Fibroblast of peridontal ligament (primary cell): ENCODE results near the gene LMAN2.
"Not testable (repeated sequence)": the region's sequence is repeated elsewhere in the genome, so short reads cannot be mapped to it uniquely, and the experiment has no call there.

Experiments
- DNase-seq: peaks from one replicate; pipeline ENCODE4 v3.0.0-alpha.2; 2010; ENCODE audit errors: extremely low read depth

The LMAN2 gene

DNA sequence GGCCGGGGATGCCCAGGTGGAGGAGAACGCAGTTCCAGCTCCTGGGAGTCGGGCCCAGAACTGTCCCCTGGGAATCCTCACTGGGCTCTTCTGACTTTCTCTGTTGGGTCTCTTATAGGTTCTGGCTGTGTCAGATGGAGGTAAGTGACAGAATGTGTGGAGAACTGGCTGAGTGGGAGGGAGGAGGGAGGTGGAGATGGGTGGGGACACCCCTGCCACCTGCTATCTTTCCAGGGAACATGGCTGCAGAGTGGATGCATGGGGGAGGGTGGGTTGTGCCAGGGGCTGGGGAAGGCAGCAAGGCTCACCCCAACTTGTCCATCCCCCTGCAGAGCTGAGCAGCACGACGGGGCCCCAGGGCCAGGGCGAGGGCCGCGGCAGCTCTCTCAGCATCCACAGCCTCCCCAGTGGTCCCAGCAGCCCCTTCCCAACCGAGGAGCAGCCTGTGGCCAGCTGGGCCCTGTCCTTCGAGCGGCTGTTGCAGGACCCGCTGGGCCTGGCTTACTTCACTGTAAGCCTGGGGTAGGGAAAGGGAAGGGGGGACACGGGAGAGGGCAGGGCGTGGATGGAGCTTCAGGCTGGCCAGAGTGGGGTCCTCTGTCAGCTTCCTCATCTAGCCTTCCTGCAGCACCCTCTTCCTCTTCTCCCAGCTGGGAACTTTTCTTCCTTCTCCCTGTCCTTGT is 14.5 kb upstream of the LMAN2 start:
- DNase-seq = no peak

DNA sequence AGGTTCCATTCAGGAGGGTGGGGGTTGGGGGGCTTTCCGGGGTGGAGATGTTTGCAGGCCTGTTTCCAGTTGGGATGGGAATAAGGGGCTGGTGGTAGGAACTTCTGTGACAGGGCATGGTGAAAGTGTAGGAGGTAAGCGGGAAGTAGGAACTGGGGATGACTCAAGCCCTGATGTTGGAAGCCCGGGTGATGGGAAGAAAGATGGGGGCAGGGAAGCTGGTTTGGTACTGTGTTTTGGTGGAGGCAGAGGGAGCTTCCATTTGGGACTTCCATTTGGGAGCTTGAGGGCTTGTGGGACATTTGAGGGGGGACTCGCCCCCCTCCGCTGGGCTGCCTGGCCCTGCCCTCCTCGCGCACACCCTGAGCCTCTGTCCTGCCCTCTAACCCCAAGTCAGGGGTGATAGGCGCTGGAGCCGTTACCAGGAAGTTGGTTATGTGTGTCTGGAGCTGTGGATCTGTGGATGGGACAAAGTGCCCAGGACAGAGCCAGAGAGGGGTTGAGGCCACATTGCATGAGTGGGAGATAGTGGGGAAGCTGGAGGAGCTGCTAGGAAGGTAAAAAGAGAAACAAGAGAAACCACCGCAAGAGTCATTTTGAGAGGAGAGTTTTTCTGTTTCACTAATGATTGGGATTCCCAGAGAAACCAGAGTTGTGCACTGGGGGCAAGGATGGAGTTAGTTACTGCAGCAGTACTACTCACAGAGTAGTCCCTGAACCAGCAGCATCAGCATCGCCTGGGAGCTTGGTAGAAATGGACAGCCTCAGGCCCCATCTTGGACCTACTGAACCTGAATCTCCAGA is 12.9 kb upstream of the LMAN2 start:
- no peak for DNase-seq

- no peak for DNase-seq
Observed at GRCh38 chr5:177363565-177363964, 12.1 kb upstream of the LMAN2 start.

DNA sequence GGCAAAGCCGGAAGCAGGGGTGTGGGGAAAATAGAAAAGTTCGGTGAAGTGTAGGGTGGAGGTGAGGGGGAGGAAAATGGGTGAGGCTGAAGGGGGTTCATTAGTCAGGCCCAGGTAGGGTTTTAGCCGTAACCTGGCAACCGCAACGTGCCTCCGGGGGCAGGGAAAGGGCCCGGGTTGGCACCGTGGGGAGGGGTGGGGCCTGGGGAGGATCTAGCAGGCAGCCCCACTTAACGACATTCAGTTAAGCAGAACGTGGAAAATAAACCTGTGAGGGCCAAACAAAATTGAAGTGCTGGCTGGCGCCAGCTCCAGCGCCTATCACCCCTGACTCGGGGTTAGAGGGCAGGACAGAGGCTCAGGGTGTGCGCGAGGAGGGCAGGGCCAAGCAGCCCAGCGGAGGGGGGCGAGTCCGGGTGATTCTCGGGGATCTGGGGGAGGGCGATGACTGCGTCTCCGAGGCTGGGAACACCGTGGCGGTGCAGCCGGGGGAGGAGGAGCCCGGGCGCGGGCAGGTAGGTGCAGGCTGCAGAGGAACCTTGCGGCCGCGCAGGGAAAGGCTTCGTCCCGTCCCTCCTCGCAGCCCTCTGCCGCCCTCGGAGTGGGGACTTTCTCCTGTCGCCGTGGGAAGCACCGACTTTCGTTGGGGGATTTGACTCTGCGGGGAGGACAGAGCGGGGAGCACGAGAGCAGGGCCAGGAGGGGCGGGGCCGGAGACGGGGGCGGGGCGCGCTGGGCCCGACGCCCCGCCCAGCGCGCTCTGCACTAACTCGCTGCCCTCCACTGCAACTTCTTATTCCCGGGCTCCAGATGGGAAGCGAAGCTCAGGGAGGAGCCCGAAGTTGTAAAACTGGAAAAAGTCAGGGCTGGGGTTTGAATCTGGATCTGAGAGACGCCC is 11.4 kb upstream of the LMAN2 start:
- peak; percentile 15 for DNase-seq

DNA sequence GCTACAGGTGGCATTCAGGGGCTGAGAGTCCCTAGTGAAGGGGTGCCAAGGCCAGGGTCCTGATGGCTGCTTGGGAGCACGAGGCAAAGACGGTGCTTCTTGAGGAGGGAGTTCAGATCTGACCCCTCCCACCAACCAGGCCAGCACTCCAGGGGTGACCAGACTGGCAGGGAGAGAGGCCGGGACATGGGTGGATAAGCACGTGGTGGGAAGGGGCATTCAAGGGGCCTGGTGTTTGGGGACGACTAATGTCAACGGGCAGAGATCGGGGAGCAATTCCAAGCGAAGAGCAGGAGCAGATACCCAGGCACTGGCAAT is 10.8 kb upstream of the LMAN2 start:
- no peak for DNase-seq

DNA sequence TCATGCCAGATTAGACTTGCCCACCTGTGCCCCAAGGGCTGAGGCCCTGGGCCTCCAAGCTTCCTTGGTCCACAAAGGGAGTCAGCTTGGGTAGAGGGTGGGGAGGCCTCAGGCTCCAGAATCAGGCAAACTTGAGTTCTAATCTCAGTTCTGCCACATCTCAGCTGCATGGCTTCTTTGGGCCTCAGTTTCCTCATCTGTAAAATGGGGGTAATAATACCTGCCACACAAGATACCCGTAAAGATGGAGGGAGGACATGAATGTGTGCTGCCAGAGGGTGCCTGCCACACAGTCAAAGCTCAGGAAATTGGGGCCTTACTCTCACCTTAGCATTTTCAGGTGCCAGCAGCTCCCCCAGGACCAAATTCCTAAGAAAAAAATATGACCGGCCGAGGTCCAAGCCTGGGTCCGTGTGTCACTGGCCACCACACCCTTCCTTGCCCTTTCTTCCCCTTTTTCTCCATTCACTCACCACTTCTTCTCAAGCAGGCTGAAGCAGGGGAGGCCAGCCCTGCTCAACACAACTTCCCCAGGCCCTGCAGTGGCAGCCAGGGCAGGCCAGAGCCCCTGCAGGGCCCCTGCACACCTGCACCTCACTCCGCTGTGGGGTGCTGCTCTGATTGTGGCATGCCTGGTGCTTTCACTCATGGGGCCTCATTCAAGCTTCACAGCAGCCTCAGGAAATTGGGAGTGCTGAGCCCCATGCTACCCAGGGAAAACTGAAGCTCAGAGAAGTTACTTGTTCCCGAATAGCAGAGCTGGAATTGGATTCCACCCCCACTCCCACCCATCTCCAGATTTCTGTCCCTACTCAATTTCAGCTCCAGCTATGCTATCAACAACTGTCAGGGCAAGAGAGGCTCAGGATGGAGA is 10.2 kb upstream of the LMAN2 start:
- DNase-seq = no peak

DNA sequence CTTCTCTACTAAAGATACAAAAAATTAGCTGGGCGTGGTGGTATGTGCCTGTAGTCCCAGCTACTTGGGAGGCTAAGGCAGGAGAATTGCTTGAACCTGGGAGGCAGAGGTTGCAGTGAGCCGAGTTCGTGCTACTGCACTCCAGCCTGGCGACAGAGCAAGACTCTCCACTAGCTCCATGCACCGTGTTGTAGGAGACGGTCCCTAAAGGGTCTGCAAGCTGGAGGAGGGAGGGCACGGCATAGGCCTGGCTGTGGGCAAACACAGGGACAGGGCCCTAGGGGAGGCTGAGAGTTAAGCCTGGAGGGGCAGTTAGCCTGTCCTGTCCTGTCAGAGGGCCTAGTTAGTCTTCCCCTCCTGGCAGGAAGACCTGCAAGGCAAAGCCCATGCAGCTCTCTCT is 9.3 kb upstream of the LMAN2 start:
- not testable (repeated sequence) for DNase-seq

DNA sequence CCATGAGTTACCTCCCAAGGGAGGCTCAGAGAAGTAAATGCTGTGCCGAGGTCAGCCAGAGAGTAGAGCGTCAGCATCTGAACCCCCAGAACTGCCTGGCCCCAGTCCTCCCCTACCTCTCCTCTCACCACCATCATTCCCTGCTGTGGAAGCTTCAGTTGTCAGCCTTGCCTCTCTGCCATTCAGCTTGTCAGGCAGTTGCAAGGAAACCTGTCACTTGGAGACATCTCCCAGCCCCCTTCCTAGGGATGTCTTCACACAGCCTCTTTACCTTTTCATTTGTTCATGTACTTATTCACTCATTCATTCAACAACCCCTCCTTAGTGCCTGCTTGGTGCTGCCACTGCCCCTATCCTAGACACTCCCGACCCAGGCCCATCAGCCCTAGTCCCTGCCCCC is 8.4 kb upstream of the LMAN2 start:
- no peak for DNase-seq

DNA sequence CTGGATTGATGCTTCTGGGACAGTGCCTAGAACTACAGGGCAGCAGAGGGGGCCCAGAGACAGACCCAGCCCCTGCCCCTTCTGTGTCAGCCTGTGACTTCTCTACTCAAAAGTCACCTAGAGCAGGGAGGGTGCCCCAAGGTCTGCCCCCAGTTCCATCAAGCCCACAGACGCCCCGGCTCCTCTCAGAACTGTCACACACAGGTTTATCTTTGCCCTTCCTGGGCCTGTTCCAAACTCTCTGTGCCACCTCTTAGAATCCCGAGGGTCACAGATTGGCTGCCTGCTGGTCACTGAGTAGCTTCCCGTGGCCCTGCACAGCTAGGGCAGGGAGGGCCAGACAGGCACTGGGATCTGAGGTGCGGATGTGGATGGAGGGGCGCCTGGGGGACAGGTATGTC is 8.0 kb upstream of the LMAN2 start:
- DNase-seq = no peak

- DNase-seq = no peak
Observed at GRCh38 chr5:177358370-177358819, 6.9 kb upstream of the LMAN2 start.

- peak; percentile 34 for DNase-seq
Observed at GRCh38 chr5:177357459-177358351, 6.2 kb upstream of the LMAN2 start, which contains the start of gene RGS14. Gene RGS14 (plus strand): TSS chr5:177357924. CDS start chr5:177358025, 101 bp downstream.

DNA sequence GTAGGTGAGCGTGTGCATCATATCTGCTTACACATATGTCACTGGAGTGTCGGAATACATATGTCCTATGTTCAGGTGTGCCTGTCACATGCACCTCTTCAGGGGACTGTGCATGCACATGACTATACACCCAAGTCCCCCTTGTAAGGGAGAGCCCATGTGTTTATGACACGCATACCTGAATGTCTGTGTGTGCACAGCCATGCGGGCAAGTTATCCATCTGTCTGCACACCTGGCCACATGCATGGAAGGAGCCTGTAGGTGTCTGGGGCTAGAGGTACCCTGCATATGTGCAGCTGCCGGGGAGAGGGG is 5.6 kb upstream of the LMAN2 start:
- DNase-seq = no peak

GRCh38 chr5:177356746-177357145 is 5.3 kb upstream of the LMAN2 start:
- no peak for DNase-seq

- no peak for DNase-seq
Observed at GRCh38 chr5:177355868-177356168, 4.3 kb upstream of the LMAN2 start.

DNA sequence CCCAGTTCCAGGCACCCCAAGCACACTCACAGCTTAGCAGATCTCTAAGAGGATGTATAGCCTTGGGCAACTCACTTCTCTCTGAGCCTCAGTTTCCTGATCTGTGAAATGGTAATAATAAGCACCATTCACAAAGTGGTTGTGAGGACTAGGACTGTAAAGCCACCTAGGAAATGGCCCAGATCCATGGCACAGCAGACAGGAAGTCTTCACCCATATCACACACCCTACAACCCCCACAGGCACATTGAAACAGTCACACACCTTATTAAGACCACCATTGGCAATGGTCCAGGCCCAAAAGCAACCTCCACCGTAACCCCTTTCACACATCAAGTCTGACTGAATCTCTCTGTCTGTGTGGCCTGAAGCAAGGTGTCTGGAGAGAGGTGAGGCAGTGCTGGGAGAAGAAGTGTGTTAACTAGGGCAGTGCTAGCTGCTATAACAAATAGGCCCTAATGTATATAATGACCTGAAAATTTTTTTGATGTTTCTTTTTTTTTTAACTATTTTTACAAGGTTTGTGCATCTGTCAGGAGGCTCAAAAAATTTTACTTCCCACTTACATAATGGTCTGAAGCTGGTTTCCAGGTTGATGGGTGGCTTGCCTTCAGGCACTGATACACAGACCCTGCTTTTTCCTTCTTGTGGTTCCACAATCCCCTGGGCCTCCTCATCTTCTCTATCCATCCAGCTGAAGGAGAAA is 3.8 kb upstream of the LMAN2 start:
- DNase-seq = no peak

GRCh38 chr5:177354711-177355110 is 3.2 kb upstream of the LMAN2 start:
- no peak for DNase-seq

- no peak for DNase-seq
Observed at GRCh38 chr5:177354256-177354655, 2.8 kb upstream of the LMAN2 start.

DNA sequence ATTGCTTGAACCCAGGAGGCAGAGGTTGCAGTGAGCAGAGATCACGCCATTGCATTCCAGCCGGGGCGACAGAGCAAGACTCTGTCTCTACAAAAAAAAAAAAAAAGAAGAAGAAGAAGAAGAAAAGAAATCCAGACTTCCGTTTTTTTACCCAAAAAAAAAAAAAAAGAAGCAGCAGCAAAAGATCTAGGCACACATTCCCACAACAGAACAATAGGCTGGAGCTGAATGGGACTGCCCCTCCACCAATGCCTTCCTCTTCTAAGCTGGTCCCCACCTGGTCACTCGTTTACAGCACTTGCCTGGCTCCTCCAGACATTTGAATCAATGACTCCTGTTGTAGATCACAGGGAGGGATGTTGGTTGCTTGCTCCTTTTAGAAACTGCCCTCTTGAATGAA is 1.6 kb upstream of the LMAN2 start:
- DNase-seq = no peak

DNA sequence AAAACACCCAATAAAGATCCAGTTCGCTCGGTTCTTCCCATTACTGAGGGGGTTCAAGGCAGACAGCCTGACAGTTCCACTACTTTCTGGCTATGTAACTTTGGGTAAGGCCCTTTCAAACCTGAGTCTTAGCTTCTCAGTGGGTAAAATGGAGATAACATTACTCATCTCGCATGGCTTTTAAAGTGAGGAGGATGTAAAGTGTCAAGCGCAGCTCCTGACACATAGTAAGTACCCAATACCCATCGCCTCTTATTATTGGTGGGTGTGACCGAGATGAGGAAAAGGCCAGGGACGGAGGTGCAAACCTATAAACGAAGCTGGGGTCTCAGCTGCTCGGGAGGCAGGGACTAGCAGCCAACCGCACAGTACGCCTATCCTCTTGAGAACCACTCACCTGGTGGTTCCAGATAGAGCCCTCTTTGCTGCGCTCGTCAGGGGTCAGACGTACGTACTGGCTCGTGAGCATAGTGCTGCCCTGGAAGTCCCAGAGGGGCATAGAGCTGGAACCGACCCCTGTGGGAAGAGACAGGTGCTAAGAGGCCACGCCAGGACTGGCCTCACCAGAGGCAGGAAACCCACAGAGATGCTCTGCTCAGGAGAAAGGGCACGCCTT is 584 bp downstream of the LMAN2 start:
- DNase-seq = no peak

GRCh38 chr5:177349762-177350161 is 1.7 kb downstream of the LMAN2 start:
- DNase-seq = no peak
